Retinal pigment epithelial cell (primary cell): ENCODE measurements around the gene RBM39.

Experiments used
- DNase-seq: peaks from one replicate; pipeline ENCODE4 v3.0.0-alpha.2; 2010; ENCODE audit warnings: low read depth
- H3K4me3 ChIP-seq: 2 replicates; pipeline ENCODE4 v1.5.1; 2011; ENCODE audit warnings: mild to moderate bottlenecking, low read length, control low read depth, moderate library complexity
- CTCF ChIP-seq: conservative IDR thresholded peaks from 2 replicates; pipeline ENCODE4 v1.5.1; 2011; ENCODE audit warnings: low read depth, low read length, control low read depth, inconsistent platforms

The RBM39 gene

GRCh38 chr20:35773154-35773751, 31.2 kb upstream of the RBM39 start:
- no peak for TF ChIP-seq CTCF
- no peak for DNase-seq
- H3K4me3 ChIP-seq = no peak overlapping the region

- no peak for TF ChIP-seq CTCF
- DNase-seq = no peak
- H3K4me3 ChIP-seq = peak overlapping the region; percentile 88
These were observed 30.6 kb upstream of the RBM39 start for GRCh38 chr20:35772563-35773058.

GRCh38 chr20:35771689-35772562, 29.9 kb upstream of the RBM39 start, which contains the start of gene PHF20:
Gene PHF20, plus strand, starts transcription at chr20:35772015. Its CDS starts 29,508 bp downstream, at chr20:35801523.
- peak within 1 kb of the TSS; percentile 88 for H3K4me3 ChIP-seq
- TF ChIP-seq CTCF = no peak
- DNase-seq = peak; percentile 69

- H3K4me3 ChIP-seq = peak overlapping the region; percentile 88
- no peak for TF ChIP-seq CTCF
These were observed 29.3 kb upstream of the RBM39 start for GRCh38 chr20:35771367-35771688.

GRCh38 chr20:35768731-35769664, 26.9 kb upstream of the RBM39 start:
- peak; percentile 74 for DNase-seq
- no peak for TF ChIP-seq CTCF
- no peak overlapping the region for H3K4me3 ChIP-seq

More at GRCh38 chr20:35771367-35771688, 29.3 kb upstream of the RBM39 start:
- no peak for DNase-seq

- no peak overlapping the region for H3K4me3 ChIP-seq
- no peak for TF ChIP-seq CTCF
- DNase-seq = no peak
These were observed 25.8 kb upstream of the RBM39 start for GRCh38 chr20:35767683-35768481.
